Fibroblast of skin of right quadriceps (primary cell): Measurements from ENCODE around the gene AQP6.
A peak's percentile ranks its signal among the peaks of the same experiment; 100 is the strongest.
"Not testable (repeated sequence)": the region's sequence is repeated elsewhere in the genome, so short reads cannot be mapped to it uniquely, and the experiment has no call there.

Experiments
- DNase-seq: peaks from one replicate; pipeline ENCODE4 v3.0.0-alpha.2; 2013

AQP6 gene

GRCh38 chr12:49973361-49973830, 649 bp downstream of the AQP6 start:
- DNase-seq, result no peak

GRCh38 chr12:49974231-49974675, 1.5 kb downstream of the AQP6 start:
- DNase-seq, result peak; percentile 30

GRCh38 chr12:49974677-49975317, 2.0 kb downstream of the AQP6 start:
- DNase-seq, result no peak

GRCh38 chr12:49975318-49975761, 2.6 kb downstream of the AQP6 start:
- DNase-seq, result no peak

GRCh38 chr12:49976557-49976956, 3.8 kb downstream of the AQP6 start:
- no peak for DNase-seq

GRCh38 chr12:49978125-49978524, 5.4 kb downstream of the AQP6 start:
- DNase-seq, result no peak

- DNase-seq, result no peak
These were observed 6.4 kb downstream of the AQP6 start for GRCh38 chr12:49979016-49979586.

GRCh38 chr12:49979791-49980190, 7.0 kb downstream of the AQP6 start:
- no peak for DNase-seq

DNA sequence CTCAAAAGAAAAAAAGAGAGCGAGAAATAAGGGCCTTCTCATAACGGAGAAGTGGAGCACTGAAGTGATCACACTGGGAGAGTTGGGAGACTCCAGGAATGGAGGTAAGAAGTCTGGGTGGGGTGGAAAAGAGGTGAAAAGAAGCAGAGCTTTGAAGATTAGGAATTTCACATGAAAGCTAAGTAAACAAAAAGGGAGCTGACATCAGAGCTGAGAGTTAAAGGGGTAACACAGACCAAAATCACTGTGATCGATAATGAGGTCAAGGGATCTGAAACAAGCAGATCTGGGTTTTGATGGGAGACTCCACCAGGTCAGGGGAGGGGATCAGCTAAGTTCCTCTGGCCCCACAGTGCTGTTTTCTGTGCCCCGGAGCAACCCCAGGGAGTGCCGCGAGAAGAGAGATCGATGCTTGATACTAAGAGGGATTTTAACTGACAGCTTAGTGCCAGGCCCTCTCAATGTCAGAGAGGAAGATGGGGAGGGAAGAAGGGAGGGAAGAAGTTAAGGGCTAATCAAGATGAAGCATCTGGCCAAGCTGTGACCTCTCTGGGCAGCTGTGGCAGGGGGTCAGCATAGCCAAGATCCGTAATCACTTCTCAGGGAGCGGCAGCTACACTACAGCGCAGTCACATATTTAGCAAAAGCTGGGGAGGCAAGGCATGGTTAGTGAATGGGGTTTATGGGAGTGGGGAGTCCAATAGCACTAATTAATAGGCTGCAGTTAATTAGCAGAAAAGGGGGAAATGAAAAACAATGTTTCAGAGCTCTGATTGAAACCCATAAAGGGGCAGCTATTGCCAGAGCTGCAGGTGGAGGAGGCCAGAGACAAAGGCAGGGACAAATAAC, 8.0 kb downstream of the AQP6 start:
- no peak for DNase-seq

- no peak for DNase-seq
These were observed 9.7 kb downstream of the AQP6 start for GRCh38 chr12:49982246-49983087.

DNA sequence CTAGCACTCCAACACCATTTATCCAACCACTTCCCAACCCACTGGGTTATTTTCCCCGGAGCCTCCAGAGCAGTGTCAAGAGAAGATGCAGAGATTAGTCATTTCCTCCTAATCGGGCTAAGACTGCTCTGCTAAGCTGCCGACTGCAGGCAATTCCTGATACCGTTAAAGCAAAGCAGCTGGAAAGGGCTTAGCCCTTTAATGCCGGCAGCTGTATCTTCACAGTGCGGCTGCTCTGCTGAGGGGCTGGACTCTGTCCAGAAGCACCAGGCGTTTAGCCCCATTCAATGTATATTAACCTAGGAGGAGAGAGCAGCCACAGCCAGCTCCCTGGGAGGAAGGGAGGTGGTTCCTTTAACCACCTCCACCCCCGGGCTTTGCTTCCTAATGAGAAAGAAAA, 11.1 kb downstream of the AQP6 start:
- peak; percentile 89 for DNase-seq

- DNase-seq, result no peak
These were observed 12.0 kb downstream of the AQP6 start for GRCh38 chr12:49984476-49985359.

DNA sequence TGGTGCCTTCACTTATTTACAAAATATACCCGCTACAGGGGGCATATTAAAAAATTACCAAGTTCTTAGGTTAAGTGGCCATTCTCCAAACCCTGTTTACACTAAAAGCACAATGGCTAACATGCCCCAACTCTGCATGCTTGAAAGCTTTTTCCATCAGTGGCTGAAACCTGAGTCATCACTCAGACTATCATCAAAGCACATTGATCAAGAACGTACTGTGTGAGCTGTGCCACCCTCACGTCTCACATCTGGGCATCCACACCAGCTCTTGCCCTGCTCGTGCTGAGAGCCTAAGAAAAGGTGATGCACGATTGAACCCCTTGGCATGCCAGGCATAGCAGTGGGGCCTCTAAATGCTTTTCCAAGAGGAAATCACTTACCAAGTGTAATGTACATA, 13.2 kb downstream of the AQP6 start:
- DNase-seq, result no peak

GRCh38 chr12:49986476-49986875, 13.7 kb downstream of the AQP6 start:
- DNase-seq, result not testable (repeated sequence)

DNA sequence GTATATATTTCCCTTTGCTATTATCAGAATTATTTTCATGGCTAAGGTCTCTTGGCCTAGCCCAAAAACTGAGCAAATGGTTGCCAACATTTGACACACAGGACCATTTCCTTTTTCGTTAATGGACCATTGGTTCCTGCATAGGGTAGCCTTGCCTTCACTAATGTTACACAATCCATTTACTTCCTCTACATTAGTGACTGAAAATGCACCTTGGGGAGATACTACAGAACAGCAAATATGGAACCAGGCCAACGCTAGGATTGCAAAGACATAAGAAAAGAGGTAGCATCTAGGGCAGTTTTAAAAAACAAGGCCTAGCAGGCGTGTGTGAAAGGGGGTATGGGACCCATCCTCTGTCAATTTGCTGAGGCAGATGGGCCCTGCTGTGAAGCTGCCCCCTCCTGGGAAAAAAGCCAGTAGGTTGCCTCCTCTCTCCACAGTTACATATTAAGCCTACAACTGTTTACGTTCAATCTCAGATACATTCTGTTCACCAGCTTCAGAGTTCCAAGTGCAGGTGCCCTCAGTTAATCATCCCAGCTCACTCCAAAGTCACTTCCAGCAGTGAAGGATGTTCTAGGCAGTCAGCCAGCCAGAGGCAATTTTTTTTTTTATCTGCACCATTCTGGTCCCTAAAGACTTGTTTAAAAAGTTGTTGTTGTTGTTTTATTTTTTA, 15.0 kb downstream of the AQP6 start:
- no peak for DNase-seq

- DNase-seq, result not testable (repeated sequence)
These were observed 16.7 kb downstream of the AQP6 start for GRCh38 chr12:49989400-49989799.

DNA sequence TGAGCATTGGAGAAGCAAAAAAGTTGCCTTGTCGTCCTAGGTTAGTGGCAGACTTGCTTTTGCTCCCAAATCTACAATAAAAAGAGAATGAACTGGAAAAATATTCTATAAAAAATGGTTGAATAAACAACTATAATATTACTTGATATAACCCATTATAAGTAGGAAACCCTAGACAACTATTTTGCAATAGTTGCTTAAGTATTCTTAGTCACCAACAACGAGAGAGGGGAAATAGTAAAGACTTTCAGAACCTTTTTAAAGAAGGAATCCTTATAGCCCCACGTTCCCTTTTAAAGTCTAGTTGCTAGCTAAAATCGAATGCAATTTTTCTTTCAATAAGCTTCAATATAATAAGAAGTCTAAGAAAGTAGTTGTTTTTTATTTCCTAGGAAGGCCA, 17.5 kb downstream of the AQP6 start:
- no peak for DNase-seq

DNA sequence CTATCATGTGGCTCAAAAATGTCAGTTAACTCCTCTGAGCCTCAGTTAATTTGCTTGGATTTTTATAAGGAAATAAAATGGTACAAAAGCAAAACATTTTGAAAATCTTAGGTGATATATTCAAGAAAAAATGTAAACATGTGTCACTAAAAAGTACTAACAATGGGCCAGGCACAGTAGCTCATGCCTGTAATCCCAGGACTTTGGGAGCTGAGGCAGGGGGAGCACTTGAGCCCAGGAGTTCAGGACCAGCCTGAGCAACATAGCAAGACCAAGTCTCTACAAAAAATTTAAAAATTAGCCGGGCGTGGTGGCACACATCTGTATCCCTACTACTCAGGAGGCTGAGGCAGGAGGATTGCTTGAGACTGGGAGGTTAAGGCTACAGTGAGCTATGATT, 25.7 kb downstream of the AQP6 start:
- DNase-seq, result no peak

DNA sequence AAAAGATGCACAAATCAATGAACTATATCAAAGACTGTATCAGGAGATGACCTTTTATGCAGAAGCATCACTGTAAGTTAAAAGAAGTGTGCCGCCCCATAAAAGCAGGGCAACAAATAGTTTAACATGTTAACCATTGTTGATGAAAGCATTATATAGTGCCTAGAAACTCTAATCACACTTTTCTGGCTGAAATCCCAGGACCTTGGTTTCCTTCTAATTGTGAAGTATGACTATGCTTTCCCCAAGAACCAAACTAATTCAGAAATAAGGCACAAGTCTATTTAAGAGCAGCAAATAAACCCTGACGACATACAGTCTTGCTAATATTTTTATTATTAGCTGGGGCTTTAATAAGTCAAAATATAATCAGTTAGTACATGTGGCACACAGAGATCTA, 30.8 kb downstream of the AQP6 start:
- peak; percentile 37 for DNase-seq

DNA sequence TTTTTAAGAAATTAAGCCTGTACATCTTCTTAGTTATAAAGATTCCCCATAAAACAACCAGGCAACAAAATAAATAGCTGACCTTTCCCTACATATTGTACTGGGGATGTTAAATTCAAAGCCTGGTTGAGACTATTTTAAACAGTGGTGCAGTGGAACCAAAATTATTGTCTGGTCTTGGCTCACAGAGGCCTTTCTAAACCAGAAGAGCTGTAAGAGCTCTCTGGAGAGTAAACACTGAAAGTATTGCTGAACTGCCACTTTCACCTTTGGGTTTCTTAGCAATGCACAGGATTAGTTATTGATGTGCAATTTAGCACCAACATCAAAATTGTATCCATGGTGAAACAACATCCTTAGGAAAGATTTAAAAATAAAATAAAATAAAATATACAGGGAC, 31.9 kb downstream of the AQP6 start:
- no peak for DNase-seq

DNA sequence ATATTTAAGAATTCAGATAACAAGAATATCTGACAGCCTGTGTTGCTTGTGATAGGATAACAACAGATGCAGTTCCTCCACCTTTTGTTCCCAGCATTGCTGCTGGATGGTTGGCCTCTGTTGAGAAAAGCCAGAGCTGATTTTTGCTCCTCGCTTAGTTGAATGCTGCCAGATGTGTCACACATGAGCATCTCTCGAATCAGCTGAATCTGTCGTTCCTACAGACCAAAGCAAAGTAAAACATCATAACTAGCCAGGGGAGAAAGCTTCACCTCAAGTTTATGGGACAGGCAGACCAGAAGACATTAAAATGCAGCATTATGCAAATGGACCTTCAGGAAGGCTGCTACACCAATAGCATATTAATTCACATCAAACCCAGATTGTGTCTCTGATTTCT, 32.4 kb downstream of the AQP6 start:
- no peak for DNase-seq
